LNCAP (cell line): ENCODE measurements around the gene C15orf61.

ENCODE experiments used
- CTCF ChIP-seq: fragments of 450-650 bp; IDR thresholded peaks from 2 replicates; pipeline ENCODE4 v1.5.1; 2017; ENCODE audit warnings: mild to moderate bottlenecking

C15orf61 gene

GRCh38 chr15:67579164-67579563, 58.2 kb downstream of the C15orf61 start:
- no peak for TF ChIP-seq CTCF
